Esophagus (tissue), 2 donors: ENCODE measurements around the gene GNPAT. TPM values are rescaled to one million over a fixed set of nuclear protein-coding genes. Genes with fewer than 3 reads are reported as not detected.

Experiments
- H3K27ac ChIP-seq, 2 donors: one replicate each; pipeline ENCODE4 v1.5.1; 2013; ENCODE audit warnings: low read depth in 2 of 2, mild to moderate bottlenecking in 2 of 2, inconsistent platforms in 1 of 2, low read length in 1 of 2, moderate library complexity in 1 of 2
- H3K27me3 ChIP-seq, 2 donors: one replicate each; pipeline ENCODE4 v1.6.1; 2013; ENCODE audit warnings: low read length in 2 of 2, control low read depth in 1 of 2, mild to moderate bottlenecking in 1 of 2; ENCODE audit not compliant: insufficient read depth in 2 of 2, control insufficient read depth in 1 of 2
- H3K36me3 ChIP-seq, 2 donors: one replicate each; pipeline ENCODE4 v1.6.1; 2013; ENCODE audit warnings: low read length in 1 of 2; ENCODE audit not compliant: control insufficient read depth in 2 of 2, insufficient read depth in 2 of 2
- H3K4me1 ChIP-seq, 2 donors: one replicate each; pipeline ENCODE4 v1.6.1; 2013; ENCODE audit warnings: low read length in 1 of 2; ENCODE audit not compliant: control insufficient read depth in 2 of 2, insufficient read depth in 2 of 2
- H3K4me3 ChIP-seq, 2 donors: one replicate each; pipeline ENCODE4 v1.5.1; 2013; ENCODE audit warnings: low read length in 2 of 2, mild to moderate bottlenecking in 2 of 2, low read depth in 1 of 2, moderate library complexity in 1 of 2
- H3K9me3 ChIP-seq, 2 donors: one replicate each; pipeline ENCODE4 v1.6.1; 2013; ENCODE audit warnings: mild to moderate bottlenecking in 2 of 2, low read depth in 1 of 2, low read length in 1 of 2, moderate library complexity in 1 of 2; ENCODE audit not compliant: control insufficient read depth in 2 of 2, insufficient read depth in 1 of 2
- WGBS, 2 donors: extraction: QIAGEN DNeasy Blood & Tissue Kit; methylation state at CpG; one replicate each; pipeline ENCODE4 v1.1.7; 2013; 5-methylcytosine and 5-hydroxymethylcytosine counted together
- polyA plus RNA-seq, 2 donors: library from polyadenylated mRNA; stranded (reverse); fragments of 200-250 nt; gene quantifications; one replicate each; pipeline ENCODE4 v1.2.3, GENCODE V29; 2013
- donor health status: healthy with polysubstance abuse.
- donor health status: Bipolar disorder and iron deficiency.

GNPAT gene
- polyA plus RNA-seq, 2 donors, result 18.5 to 33.1 TPM

- no peaks in the 10 kb centered on the region for H3K27me3 ChIP-seq
- no peak overlapping the region for H3K4me3 ChIP-seq
- 95 to 96% methylated on average over 7 of the region's 7 CpGs for WGBS, 2 donors
- no peaks in the 10 kb centered on the region for H3K4me1 ChIP-seq
- H3K36me3 ChIP-seq, result peaks cover 6 to 22% of the 10 kb centered on the region in 2 donors
- no peaks in the 10 kb centered on the region for H3K9me3 ChIP-seq
- H3K27ac ChIP-seq, result no peak overlapping the region
These were observed 14.9 kb upstream of the GNPAT start for GRCh38 chr1:231226156-231226555.

GRCh38 chr1:231231511-231231910 is 9.5 kb upstream of the GNPAT start:
- no peaks in the 10 kb centered on the region for H3K27me3 ChIP-seq
- H3K4me1 ChIP-seq, result no peaks in the 10 kb centered on the region
- peaks cover 0 to 12% of the 10 kb centered on the region in 2 donors for H3K36me3 ChIP-seq
- no peak overlapping the region for H3K4me3 ChIP-seq
- H3K27ac ChIP-seq, result no peak overlapping the region
- 94 to 96% methylated on average over 10 of the region's 10 CpGs for WGBS, 2 donors
- no peaks in the 10 kb centered on the region for H3K9me3 ChIP-seq

GRCh38 chr1:231232870-231233734 is 7.9 kb upstream of the GNPAT start:
- no peaks in the 10 kb centered on the region for H3K9me3 ChIP-seq
- no peak overlapping the region for H3K4me3 ChIP-seq
- 76 to 86% methylated on average over 14 of the region's 14 CpGs for WGBS, 2 donors
- H3K4me1 ChIP-seq, result no peaks in the 10 kb centered on the region
- peaks cover 0 to 16% of the 10 kb centered on the region in 2 donors for H3K36me3 ChIP-seq
- H3K27me3 ChIP-seq, result no peaks in the 10 kb centered on the region
- H3K27ac ChIP-seq, result no peak overlapping the region

GRCh38 chr1:231233735-231234417 is 7.1 kb upstream of the GNPAT start:
- Histone ChIP-seq H3K27ac (no peak overlapping the region), H3K9me3 (no peaks in the 10 kb centered on the region), H3K27me3 (no peaks in the 10 kb centered on the region), H3K36me3 (peaks cover 0 to 14% of the 10 kb centered on the region in 2 donors), H3K4me1 (no peaks in the 10 kb centered on the region), H3K4me3 (no peak overlapping the region)
- WGBS, 2 donors, result 55 to 69% methylated on average over 8 of the region's 8 CpGs

GRCh38 chr1:231234506-231234905 is 6.5 kb upstream of the GNPAT start:
- H3K9me3 ChIP-seq, result no peaks in the 10 kb centered on the region
- no peaks in the 10 kb centered on the region for H3K4me1 ChIP-seq
- 70 to 85% methylated on average over 3 of the region's 3 CpGs for WGBS, 2 donors
- H3K27me3 ChIP-seq, result no peaks in the 10 kb centered on the region
- H3K4me3 ChIP-seq, result no peak overlapping the region
- H3K27ac ChIP-seq, result no peak overlapping the region
- H3K36me3 ChIP-seq, result peaks cover 0 to 12% of the 10 kb centered on the region in 2 donors

GRCh38 chr1:231235526-231236207 is 5.3 kb upstream of the GNPAT start:
- H3K36me3 ChIP-seq, result peaks cover 0 to 9% of the 10 kb centered on the region in 2 donors
- WGBS, 2 donors, result 89 to 94% methylated on average over 3 of the region's 3 CpGs
- no peaks in the 10 kb centered on the region for H3K27me3 ChIP-seq
- H3K4me1 ChIP-seq, result no peaks in the 10 kb centered on the region
- H3K9me3 ChIP-seq, result no peaks in the 10 kb centered on the region
- H3K27ac ChIP-seq, result no peak overlapping the region
- no peak overlapping the region for H3K4me3 ChIP-seq

GRCh38 chr1:231236208-231236591 is 4.8 kb upstream of the GNPAT start:
- Histone ChIP-seq H3K9me3 (no peaks in the 10 kb centered on the region), H3K27ac (no peak overlapping the region), H3K4me1 (no peaks in the 10 kb centered on the region), H3K27me3 (no peaks in the 10 kb centered on the region), H3K4me3 (no peak overlapping the region), H3K36me3 (peaks cover 0 to 6% of the 10 kb centered on the region in 2 donors)
- WGBS, 2 donors, result 65 to 77% methylated on average over 4 of the region's 4 CpGs

GRCh38 chr1:231236938-231237337 is 4.1 kb upstream of the GNPAT start:
- Histone ChIP-seq H3K36me3 (peaks cover 0 to 6% of the 10 kb centered on the region in 2 donors), H3K9me3 (no peaks in the 10 kb centered on the region), H3K27me3 (no peaks in the 10 kb centered on the region), H3K27ac (no peak overlapping the region), H3K4me1 (no peaks in the 10 kb centered on the region), H3K4me3 (no peak overlapping the region)
- WGBS, 2 donors, result 95% methylated on average over 9 of the region's 9 CpGs

- H3K27me3 ChIP-seq, result no peaks in the 10 kb centered on the region
- no peaks in the 10 kb centered on the region for H3K4me1 ChIP-seq
- 94 to 99% methylated on average over 1 of the region's 1 CpG for whole genome bisulfite sequencing, 2 donors
- no peaks in the 10 kb centered on the region for H3K9me3 ChIP-seq
- peaks cover 0 to 6% of the 10 kb centered on the region in 2 donors for H3K36me3 ChIP-seq
- no peak overlapping the region for H3K4me3 ChIP-seq
- H3K27ac ChIP-seq, result no peak overlapping the region
These were observed 2.7 kb upstream of the GNPAT start for GRCh38 chr1:231238298-231238697.
